GM19463 (cell line): ENCODE data around the gene GBGT1.
"Not testable (repeated sequence)": the region's sequence is repeated elsewhere in the genome, so short reads cannot be mapped to it uniquely, and the experiment has no call there.

Experiments
- ATAC-seq: cut with Tn5 transposase; IDR thresholded peaks from one replicate; pipeline ENCODE4 v1.9.1; 2021; ENCODE audit warnings: mild to moderate bottlenecking, moderate library complexity; ENCODE audit not compliant: unreplicated experiment

Gene GBGT1

GRCh38 chr9:133199648-133200321 lies 36.1 kb upstream of the GBGT1 start:
- ATAC-seq = no peak

DNA sequence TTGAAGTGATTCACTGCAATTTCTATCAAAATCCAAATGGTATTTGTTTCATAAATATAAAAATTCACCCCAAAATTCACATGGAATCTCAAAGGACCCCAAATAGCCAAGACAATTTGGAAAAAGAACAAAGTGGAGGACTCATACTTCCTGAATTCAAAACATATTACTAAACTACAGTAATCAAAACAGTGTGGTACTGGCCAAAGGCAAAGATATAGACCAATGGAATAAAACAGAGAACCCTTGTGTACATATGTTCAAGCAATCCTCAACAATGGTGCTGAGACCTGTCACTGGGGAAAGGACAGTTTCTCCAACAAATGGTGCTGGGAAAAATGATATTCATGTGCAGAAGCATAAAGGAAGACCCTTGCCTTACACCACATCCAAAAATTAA lies 31.3 kb upstream of the GBGT1 start:
- ATAC-seq = no peak

DNA sequence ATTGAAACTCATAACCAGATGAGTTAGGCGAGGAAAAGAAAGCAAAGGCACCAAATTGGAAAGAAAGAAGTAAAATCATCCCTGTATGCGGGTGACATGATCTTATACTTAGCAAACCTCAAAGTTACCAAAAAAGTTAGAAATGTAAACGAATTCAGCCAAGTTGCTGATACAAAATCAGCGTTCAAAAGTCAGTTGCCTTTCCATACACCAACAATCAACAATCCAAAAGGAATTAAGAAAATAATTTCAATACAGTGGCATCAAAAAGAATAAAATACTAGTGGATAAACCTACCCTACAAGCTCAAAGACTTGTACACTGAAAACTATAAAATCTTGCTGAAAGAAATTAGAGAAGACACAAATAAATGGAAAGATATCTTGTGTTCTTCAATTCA lies 30.9 kb upstream of the GBGT1 start:
- no peak for ATAC-seq

GRCh38 chr9:133191989-133192388 lies 28.3 kb upstream of the GBGT1 start:
- no peak for ATAC-seq

DNA sequence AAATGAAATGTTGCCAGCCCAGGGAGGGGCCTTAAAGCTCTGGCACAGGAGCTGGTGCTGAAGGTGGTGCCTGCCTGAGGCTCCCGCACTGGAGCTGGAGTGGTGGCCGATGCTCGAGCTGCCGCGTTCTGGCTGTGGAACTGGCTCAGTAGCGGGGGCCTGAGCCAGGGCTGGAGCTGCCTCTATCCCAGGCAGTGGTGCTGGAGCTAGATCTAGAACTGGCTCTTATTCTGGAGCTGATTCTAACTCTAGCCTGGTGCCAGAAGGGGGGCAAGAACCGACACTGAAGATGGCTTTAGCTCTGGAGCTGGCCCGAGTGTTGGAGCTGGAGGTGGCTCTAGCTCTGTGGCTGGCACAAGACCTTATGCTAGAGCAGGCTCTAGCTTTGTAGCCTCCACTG lies 26.1 kb upstream of the GBGT1 start:
- ATAC-seq = no peak

DNA sequence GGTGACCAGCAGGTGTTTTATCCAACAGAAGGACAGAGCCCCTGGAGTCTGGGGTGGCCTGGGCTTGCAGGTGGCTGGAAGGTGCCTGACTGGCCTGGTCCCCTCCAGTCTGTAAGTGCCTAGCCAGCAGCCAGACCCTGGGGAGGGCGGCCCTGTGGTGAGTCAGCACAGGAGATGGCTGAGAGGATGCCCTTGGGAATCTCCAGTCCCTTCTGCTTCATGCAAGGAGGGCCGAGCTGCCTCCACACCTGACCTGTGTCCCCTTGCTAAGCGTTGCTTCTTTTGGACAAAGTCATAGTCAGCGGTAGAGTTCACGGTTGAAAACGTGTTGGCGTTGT lies 25.1 kb upstream of the GBGT1 start:
- ATAC-seq = no peak

GRCh38 chr9:133188006-133188842 lies 24.5 kb upstream of the GBGT1 start:
- no peak for ATAC-seq

GRCh38 chr9:133187561-133188005 lies 23.9 kb upstream of the GBGT1 start:
- no peak for ATAC-seq

DNA sequence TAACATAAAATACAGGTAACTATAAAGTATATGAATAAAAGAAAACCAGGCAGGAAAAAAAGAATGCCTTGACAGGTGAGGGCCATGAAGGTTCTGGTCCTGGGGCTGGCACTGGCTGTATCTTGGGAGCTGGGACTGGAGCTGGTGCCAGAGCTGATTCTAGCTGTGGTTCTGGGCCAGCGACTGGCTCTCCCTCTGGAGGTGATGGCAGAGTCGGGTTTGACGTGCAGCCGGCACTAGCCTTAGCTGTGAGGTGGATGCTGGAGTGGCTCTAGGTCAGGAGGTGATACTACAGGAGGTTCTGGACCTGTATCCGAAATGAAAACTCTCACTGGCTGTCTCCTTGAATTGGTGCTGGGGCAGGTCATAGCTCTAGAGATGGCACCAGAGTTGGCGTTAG lies 23.0 kb upstream of the GBGT1 start:
- no peak for ATAC-seq

- ATAC-seq = no peak
Measured at GRCh38 chr9:133184971-133185370, 21.3 kb upstream of the GBGT1 start.

- no peak for ATAC-seq
Measured at GRCh38 chr9:133182151-133182550, 18.4 kb upstream of the GBGT1 start.

GRCh38 chr9:133181561-133181960 lies 17.8 kb upstream of the GBGT1 start:
- ATAC-seq = no peak

DNA sequence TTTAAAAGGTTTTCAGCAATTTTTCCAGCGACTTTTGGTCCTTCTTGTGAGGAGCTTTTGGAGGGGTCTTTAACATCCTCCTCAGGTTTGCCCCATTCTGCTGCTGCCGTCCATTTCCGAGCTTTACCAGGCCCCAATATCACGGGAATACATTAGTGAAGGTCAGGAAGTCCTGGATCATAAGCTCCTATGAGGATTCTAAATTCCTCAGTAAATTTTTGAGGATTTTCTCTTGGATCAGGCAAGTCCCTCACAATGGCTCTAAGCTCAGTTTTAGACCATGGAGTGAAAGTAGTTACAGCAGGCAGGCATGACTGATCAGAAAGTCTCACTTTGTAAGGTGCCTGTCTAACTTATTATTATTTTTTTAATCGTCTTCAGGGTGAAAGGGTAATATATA lies 17.2 kb upstream of the GBGT1 start:
- no peak for ATAC-seq

GRCh38 chr9:133173056-133173455 lies 9.3 kb upstream of the GBGT1 start:
- ATAC-seq = no peak

GRCh38 chr9:133171161-133171961 lies 7.6 kb upstream of the GBGT1 start:
- no peak for ATAC-seq

GRCh38 chr9:133170716-133171115 lies 7.0 kb upstream of the GBGT1 start:
- no peak for ATAC-seq

GRCh38 chr9:133169687-133170086 lies 6.0 kb upstream of the GBGT1 start:
- ATAC-seq = not testable (repeated sequence)

DNA sequence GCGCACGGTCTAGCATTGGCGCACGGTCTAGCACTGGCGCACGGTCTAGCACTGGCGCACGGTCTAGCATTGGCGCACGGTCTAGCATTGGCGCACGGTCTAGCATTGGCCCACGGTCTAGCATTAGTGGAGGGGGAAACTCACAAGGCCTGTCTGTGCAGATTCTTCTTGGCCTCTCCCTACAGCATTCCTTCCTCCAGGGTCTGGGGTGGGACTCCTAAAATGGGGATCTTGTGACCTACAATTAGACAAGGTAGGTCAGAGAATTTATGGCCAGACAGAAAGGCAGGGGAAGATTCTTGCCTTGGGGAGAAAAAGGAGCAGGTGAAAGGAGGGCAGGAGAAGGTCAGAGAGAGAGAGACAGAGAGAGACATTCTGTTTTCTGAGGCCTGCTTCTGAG lies 5.4 kb upstream of the GBGT1 start:
- ATAC-seq = no peak

GRCh38 chr9:133168432-133168831 lies 4.7 kb upstream of the GBGT1 start:
- no peak for ATAC-seq

- no peak for ATAC-seq
Measured at GRCh38 chr9:133167769-133168168, 4.1 kb upstream of the GBGT1 start.

- no peak for ATAC-seq
Measured at GRCh38 chr9:133167096-133167730, 3.5 kb upstream of the GBGT1 start.
